OCI-M1 (cell line): ENCODE data around the gene TNFSF15.
"Not testable (repeated sequence)": the region's sequence is repeated elsewhere in the genome, so short reads cannot be mapped to it uniquely, and the experiment has no call there.

Experiments used
- DNase-seq: peaks from one replicate; lab custom pipeline; 2025; lab: John Stamatoyannopoulos, UW

The TNFSF15 gene

DNA sequence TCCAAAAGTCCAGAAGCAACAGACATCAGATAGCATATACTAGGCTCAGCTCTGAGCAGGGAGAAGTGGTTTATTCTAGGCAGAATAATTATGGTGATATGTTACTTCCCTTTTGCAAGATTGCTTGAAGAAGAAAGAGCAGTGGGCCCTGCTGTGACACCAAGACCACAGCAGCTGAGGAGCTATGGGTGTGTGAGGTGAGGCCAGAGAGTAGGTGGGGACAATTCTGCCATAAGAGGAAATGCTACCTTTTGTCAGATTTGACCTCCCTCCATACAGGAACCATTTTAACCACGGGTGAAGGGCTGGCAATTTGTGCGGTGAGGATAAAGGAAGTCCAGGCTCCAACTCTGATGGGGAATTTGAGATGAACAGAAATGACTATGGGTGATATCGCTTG is 51.3 kb downstream of the TNFSF15 start:
- peak; percentile 37 for DNase-seq

DNA sequence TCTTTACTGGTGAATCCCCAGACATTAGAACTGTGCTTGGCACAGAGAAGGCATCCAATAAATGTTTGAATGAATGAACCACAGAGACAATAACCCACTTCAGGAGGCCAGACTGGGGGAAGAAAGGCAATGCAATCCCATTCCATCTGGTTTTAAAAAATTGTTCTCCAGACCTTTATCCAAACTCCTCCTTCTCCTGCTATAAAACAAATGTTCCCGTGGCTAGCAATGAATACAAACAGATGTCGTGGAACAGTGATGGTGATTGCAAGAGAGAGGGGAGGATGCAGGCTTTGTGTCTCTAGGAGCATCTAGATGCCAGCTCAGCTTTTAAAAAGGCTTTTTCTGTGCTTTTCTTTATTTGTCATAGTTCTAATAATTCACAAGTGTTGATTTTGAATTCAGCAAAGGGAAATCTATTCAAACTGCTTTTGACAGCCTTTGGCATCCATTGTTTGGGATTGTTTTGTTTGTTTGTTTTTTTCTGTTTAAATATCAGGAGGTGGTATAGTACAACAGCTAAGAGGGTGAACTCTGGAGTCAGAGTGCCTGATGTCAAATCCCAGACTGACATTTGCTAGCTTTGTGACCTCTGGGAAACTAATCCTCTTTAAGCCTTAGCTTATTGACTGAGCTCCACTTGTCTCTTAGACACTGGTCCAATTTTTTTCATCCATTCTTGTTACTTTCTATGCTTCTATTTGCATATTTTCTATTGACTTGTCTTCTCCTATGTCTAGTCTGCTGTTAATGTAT is 59.1 kb downstream of the TNFSF15 start:
- no peak for DNase-seq

DNA sequence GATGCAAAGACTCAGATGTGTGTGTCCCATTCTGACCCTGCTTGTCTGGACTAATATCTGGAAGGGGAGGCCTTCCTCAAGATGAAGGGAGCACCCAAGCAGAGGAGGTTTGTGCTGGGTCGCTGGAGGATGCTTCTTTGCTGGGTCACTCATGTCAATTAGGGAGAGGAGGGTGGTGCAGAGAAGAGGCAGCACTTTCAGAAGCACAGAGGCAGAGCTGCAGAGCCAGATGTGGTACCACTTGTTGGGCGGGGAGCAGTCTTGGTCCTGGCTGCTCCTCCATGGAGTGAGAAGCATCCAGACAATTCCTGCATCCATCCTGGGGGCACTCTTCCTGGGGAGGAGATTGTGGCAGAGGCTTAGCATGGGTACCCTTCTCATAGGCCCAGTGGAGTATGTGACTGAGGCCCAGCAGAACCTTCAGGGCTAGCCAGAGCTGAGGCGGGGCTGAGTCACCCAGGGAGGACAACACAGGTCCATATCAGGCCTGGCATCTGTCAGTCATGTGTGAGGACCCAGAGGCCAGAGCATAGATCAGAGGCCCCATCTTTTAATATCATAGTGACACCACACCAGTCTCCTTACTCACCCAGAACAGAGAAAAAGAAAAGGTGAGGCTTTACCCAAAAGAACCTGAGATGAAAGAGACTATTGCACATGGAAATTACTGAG is 59.8 kb downstream of the TNFSF15 start:
- DNase-seq: peak; percentile 8

DNA sequence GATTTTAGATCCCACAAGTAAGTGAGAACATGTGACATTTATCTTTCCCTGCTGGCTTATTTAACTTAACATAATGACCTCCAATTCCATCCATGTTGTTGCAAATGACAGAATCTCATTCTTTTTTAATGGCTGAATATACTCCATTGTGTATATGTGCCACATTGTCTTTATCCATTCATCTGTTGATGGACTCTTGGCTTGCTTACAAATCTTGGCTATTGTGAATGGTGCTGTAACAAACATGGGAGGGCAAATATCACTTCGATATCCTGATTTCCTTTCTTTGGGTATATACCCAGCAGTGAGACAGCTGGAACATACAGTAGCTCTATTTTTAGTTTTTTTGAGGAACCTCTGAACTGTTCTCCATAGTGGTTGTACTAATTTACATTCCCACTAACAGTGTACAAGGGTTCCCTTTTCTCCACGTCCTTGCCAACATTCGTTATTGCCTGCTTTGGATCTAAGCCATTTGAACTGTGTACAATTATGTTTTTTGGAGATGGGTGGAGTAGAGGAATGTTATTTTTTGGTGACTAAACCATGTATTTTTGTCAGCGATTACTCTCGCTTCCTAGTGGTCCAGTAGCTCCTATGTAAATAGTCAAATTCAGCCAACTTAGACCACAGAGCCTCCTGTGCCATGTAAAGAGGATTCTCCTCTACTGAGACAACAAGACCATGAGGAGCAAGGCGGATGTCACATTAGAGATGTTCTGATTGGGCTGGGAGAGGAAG is 60.6 kb downstream of the TNFSF15 start:
- no peak for DNase-seq

DNA sequence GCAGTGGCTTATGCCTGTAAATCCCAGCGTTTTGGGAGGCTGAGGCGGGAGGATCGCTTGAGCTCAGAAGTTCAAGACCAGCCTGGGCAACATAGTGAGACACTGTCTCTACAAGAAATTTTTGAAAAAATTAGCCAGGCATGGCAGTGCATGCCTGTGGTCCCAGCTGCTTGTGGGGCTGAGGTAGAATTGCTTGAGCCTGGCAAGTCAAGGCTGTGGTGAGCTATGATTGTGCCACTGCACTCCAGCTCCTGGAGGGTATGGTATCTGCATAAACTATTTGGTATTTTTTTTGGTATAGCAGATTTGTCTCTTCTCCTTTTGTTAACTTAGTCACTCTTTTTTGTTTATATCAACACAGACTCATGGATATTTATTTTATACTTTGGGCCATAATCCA is 62.4 kb downstream of the TNFSF15 start:
- DNase-seq: no peak

DNA sequence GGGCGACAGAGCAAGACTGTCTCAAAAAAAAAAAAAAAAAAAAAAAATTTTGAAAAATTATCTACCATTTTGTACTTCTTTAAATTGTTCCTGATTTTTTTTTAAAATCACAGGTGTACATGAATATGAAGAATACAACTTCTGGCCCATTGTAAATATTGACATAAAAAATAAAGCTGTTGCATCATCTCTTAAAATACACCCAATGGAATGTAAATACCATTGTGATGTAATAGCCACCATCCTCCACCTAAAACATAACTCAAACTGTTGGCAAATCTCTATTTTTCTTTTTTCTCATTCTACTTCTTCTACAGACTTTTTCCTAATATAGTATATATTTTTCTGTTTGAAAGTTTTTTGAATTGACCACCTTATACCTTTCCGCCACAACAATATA is 62.9 kb downstream of the TNFSF15 start:
- no peak for DNase-seq

DNA sequence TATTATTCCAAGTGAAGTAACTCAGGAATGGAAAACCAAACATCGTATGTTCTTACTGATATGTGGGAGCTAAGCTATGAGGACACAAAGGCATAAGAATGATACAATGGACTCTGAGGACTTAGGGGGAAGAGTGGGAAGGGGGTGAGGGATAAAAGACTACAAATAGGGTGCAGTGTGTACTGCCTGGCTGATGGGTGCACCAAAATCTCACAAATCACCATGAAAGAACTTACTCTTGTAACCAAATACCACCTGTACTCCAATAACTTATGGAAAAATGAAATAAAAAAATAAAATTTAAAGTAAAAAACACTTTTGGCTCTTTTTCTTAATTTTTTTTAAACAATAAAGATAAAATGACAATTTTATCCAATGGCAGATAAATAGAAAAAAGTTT is 64.3 kb downstream of the TNFSF15 start:
- DNase-seq: not testable (repeated sequence)

DNA sequence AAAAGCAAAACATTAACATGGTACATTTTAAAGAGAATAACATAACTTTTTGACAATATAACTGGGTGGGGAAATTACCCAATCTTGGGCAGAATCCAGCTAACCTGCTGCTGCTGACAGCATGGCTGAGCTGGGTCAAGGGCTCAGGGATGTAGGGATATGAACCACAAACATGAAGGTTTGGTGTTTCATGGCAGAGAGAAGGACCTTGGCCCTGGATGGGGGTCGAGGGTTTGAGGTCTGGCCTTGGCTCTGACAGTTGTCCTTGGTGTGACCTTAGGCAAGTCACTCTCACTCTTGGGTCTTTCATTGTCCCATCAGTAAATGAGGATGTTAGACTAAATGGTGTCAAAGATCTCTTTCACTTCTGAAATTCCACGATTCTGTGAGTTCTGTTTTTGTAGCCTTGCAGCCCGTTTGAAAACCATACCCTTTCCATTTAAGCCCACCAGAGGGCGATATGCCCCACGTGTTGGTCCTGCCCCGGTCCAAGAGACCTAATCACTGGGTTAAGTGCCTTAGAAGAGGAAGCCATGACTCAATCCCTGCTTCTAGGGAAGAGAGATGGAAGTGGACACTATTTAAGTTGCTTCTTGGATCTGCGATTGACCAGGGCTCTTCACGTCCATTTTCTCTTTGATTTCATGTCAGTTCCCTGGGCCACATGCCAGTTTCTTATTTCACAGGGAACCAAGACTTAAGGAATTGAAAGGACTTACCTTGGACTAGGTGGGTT is 67.1 kb downstream of the TNFSF15 start:
- DNase-seq: peak; percentile 79

DNA sequence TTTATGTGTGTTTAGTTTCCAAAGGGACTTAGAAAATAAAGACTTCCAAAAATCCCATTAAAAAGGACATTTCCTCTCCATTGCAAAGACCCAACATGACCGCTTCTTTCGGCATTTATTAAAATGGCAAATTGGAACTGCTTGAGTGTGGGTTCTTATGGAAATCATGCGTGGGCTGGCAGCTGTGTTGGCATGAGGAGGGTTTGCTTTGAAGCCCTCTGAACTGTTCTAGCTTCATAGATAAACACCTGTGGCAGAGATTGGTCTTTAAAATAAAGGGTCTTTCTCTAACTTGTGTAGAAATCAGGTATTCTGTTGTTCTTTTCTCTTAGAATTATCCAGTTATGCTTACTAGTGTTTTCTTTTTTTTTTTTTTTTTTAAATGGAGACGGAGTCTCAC is 68.0 kb downstream of the TNFSF15 start:
- DNase-seq: no peak

DNA sequence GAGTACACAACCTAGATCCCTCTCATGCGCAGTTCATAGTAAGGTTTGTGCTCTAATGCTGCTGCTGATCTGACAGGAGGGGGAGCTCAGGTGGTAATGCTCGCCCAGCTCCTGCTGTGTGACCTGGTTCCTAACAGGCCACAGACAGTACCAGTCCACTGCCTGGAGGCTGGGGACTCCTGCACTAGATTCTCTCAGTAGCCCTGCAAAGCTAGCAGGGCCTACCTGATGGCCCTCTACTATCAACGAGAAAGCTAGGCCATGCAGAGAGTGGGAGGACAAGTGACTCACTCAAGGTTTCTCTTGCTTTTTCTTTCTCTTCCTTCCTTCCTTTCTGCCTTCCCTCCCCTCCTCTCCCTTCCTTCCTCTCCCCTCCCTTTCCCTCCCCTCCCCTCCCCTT is 68.7 kb downstream of the TNFSF15 start:
- DNase-seq: no peak

DNA sequence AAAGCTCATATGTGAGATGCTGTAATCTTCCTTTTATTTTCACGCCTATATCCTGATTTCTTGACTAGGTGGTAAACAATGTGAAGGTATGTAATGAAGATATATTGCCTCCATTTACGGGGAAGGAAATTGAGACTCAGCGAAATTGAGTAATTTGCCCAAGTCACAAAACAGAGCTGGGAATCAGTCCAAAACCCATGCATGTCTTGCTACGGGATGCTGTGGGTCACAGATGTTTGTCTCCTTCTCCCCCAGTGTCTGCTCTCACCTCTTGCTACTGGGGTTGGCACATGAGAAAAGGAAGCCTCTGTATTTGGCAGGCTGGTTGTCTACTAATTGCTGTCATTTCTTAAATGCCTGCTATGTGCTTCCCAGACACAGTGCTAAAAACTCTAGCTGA is 70.1 kb downstream of the TNFSF15 start:
- DNase-seq: no peak

DNA sequence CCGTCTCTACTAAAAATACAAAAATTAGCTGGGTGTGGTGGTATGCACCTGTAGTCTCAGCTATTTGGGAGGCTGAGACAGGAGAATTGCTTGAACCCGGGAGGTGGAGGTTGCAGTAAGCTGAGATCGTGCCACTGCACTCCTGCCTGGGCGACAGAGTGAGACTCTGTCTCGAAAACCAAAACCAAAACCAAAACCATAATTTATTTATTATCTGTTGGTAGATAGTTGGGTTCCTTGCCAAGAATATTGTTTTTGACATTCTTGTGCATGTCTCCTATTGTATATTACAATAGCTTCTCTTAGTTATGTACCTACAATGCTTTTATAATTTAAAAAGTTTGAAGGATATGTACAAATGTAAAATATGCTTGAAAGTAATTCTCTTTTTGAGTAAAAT is 70.7 kb downstream of the TNFSF15 start:
- peak; percentile 20 for DNase-seq
